ENCODE data around the gene SERTAD3. TPM values are rescaled to one million over a fixed set of nuclear protein-coding genes. Genes with fewer than 3 reads are reported as not detected.

The SERTAD3 gene
- total and polyA plus RNA-seq, 2 of the 8 experiments (the other 6 are each of a cell fraction or from before 2014, with no cell fraction given): 15.1 to 32.1 TPM

- Histone ChIP-seq H3K56ac (replicated peaks; ENCODE audit: insufficient read length, low read depth, low read length) (no peak overlapping the region), H2BK5ac (ENCODE audit: low read depth, low read length) (no peak overlapping the region), H3K4ac (replicated peaks; ENCODE audit: insufficient read length, low read depth, low read length) (no peak overlapping the region), H3K4me3 (ENCODE audit: extremely low read depth in 1 of 4, insufficient read depth in 2 of 4, low read depth in 3 of 4, low read length in 4 of 4) (no peak overlapping the region), H3K27me3 (replicated peaks in 1 of 4; ENCODE audit: control insufficient read depth in 3 of 4, extremely low read depth in 1 of 4, insufficient read depth in 3 of 4, low read length in 3 of 4) (no peaks in the 10 kb centered on the region; a peak in 1 of 7 replicates), H3K9ac (replicated peaks in 1 of 4; ENCODE audit: extremely low read depth in 1 of 4, low read depth in 3 of 4, low read length in 3 of 4) (no peak overlapping the region), H3K23me2 (ENCODE audit: low read depth, low read length) (no peaks in the 10 kb centered on the region; the same call in 1 of the 2 replicates), H4K5ac (ENCODE audit: insufficient read length, low read depth, low read length) (no peak overlapping the region), H3K14ac (ENCODE audit: insufficient read length) (no peak overlapping the region), H3K79me2 (ENCODE audit: control insufficient read depth in 1 of 2, insufficient read depth in 2 of 2, low read length in 2 of 2) (no peaks in the 10 kb centered on the region), H2BK20ac (ENCODE audit: low read length) (no peak overlapping the region), H2BK15ac (ENCODE audit: low read length) (peak overlapping the region; percentile 74; the same call in 1 of the 2 replicates), H4K8ac (ENCODE audit: extremely low read depth, insufficient read depth, low read length) (no peak overlapping the region), H4K20me1 (replicated peaks in 1 of 2; ENCODE audit: control insufficient read depth in 1 of 2, insufficient read depth in 2 of 2, low read length in 2 of 2) (no peaks in the 10 kb centered on the region), H3K4me1 (replicated peaks in 1 of 4; ENCODE audit: control insufficient read depth in 3 of 4, insufficient read depth in 4 of 4, low read length in 3 of 4) (peaks cover 0 to 23% (median 13%) of the 10 kb centered on the region in 4 experiments; a peak in 6 of 7 replicates), H2BK120ac (replicated peaks; ENCODE audit: low read depth, low read length) (no peak overlapping the region), H3K9me3 (ENCODE audit: insufficient read depth in 2 of 2, low read depth in 1 of 2, low read length in 1 of 2) (no peaks in the 10 kb centered on the region), H2AFZ (ENCODE audit: low read length) (no peak overlapping the region), H3K36me3 (ENCODE audit: control insufficient read depth in 2 of 4, insufficient read depth in 4 of 4, low read length in 3 of 4) (no peaks in the 10 kb centered on the region), H4K91ac (replicated peaks; ENCODE audit: insufficient read length, low read length) (no peak overlapping the region), H2AK5ac (ENCODE audit: low read depth, low read length) (no peak overlapping the region), H2BK12ac (ENCODE audit: low read depth, low read length) (0 out of 2 replicates have a peak overlapping the region, but pooled peaks have one; percentile 11), H3K27ac (ENCODE audit: low read depth, low read length) (no peak overlapping the region), H3K18ac (ENCODE audit: extremely low read depth, low read length) (no peak overlapping the region), H3K79me1 (ENCODE audit: low read depth, low read length) (no peaks in the 10 kb centered on the region), H3K23ac (ENCODE audit: insufficient read length) (no peak overlapping the region), H3K4me2 (ENCODE audit: insufficient read depth in 1 of 2, low read depth in 2 of 2, low read length in 2 of 2) (no peak overlapping the region)
- TF ChIP-seq KDM1A (IDR thresholded peaks at IDR 0.05; ENCODE audit: borderline replicate concordance, low read length): no peak
- 89% methylated on average over 2 of the region's 2 CpGs; no CpG with 5 or more reads in 1 of the 2 experiments for WGBS, 2 experiments (ENCODE audit: extremely low coverage in 1 of 2, insufficient coverage in 1 of 2, insufficient read length in 1 of 2, insufficient replicate concordance in 2 of 2, low coverage in 1 of 2, low lambda C conversion rate in 2 of 2, missing lambda C conversion rate in 1 of 2)
- no peak for DNase-seq (ENCODE audit: low read depth in 1 of 2, low spot score in 2 of 2)
- POLR2A ChIA-PET (ENCODE audit: partially characterized antibody): interaction anchor here (0.8 to 4.7 kb wide), 7 partner anchors 9 to 47 kb away, joined by 3 to 18 read pairs (median 4); partner anchors contain the start of gene SERTAD1
- no peak for FAIRE-seq
- CTCF ChIA-PET (ENCODE audit: partially characterized antibody): interaction anchor here (1.3 to 2.8 kb wide), 2 partner anchors 21 to 48 kb away, joined by 3 to 14 read pairs; no protein-coding TSS in a partner anchor
Observed at GRCh38 chr19:40415768-40416167, 28.4 kb downstream of the SERTAD3 start.
